PFSK-1 (cell line): ENCODE results near the gene UBA52.

Experiments
- FOXP2 ChIP-seq: optimal IDR thresholded peaks from 2 replicates; pipeline ENCODE3; 2011; ENCODE audit warnings: borderline replicate concordance, control low read depth, inconsistent platforms; ENCODE audit not compliant: insufficient read depth; ENCODE audit errors: extremely low read length, extremely low read depth
- POLR2AphosphoS5 ChIP-seq: IDR thresholded peaks from 2 replicates; pipeline ENCODE4 v1.6.1; 2012; ENCODE audit warnings: low read depth, mild to moderate bottlenecking, control low read depth, low read length, moderate library complexity
- SIN3A ChIP-seq: IDR thresholded peaks from 2 replicates; pipeline ENCODE4 v1.6.1; 2012; ENCODE audit warnings: mild to moderate bottlenecking, low read length, moderate library complexity, borderline replicate concordance; ENCODE audit not compliant: insufficient read depth
- TAF1 ChIP-seq: IDR thresholded peaks from 2 replicates; pipeline ENCODE4 v1.6.1; 2012; ENCODE audit warnings: low read length, control low read depth, borderline replicate concordance; ENCODE audit not compliant: insufficient read depth
- TF ChIP-seq, protein P1 (sequence below), 2 experiments: IDR thresholded peaks; 2 replicates each; pipeline versions ENCODE4 v1.6.1 to v1.8.0; 2011 to 2012; ENCODE audit warnings: low read depth in 2 of 2, low read length in 2 of 2, control low read depth in 1 of 2, inconsistent platforms in 1 of 2, mild to moderate bottlenecking in 1 of 2, moderate library complexity in 1 of 2; ENCODE audit not compliant: insufficient read depth in 1 of 2

The UBA52 gene

DNA sequence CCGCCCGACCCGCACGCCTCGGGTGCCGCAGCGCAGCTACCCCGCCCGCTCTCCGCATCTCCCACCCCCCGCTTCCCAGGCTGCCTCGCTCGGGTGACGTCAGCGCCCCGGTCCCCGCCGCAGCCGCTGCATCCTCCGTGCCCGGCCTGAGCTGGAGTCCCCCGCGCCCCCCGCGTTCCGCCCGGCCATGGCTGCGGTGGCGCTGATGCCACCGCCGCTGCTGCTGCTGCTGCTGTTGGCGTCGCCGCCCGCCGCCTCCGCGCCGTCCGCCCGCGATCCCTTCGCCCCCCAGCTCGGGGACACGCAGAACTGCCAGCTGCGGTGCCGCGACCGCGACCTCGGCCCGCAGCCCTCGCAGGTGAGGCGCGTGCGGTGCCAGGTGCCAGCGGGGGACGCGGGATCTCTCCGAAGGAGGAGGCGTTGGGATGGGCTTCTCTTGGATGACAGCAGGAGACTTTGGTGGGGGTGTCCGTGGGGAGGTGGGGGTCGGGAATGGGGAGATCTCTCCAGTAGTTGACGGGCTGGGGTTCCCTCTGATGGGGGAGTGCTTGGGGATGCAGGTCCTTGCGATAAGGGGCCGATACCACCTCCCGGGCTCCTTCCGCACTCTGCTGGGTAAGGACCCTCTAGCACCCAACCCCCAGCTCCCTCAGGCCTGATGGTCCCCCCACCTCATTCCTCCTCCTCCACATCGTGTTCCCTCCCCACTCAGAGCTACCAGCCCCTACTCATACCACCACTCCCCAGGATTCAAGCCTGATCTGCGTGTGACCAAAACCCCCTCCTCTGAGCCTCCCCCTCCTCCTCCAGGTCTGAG is 41.3 kb downstream of the UBA52 start, which contains the start of gene TMEM59L:
Gene TMEM59L (plus strand): TSS at position 99 of the 817 bp plus-strand sequence. CDS start 89 bp downstream, at position 188.
- TF ChIP-seq FOXP2 (no peak), SIN3A (no peak), POLR2AphosphoS5 (no peak), TAF1 (no peak)
- TF ChIP-seq, protein P1, sequence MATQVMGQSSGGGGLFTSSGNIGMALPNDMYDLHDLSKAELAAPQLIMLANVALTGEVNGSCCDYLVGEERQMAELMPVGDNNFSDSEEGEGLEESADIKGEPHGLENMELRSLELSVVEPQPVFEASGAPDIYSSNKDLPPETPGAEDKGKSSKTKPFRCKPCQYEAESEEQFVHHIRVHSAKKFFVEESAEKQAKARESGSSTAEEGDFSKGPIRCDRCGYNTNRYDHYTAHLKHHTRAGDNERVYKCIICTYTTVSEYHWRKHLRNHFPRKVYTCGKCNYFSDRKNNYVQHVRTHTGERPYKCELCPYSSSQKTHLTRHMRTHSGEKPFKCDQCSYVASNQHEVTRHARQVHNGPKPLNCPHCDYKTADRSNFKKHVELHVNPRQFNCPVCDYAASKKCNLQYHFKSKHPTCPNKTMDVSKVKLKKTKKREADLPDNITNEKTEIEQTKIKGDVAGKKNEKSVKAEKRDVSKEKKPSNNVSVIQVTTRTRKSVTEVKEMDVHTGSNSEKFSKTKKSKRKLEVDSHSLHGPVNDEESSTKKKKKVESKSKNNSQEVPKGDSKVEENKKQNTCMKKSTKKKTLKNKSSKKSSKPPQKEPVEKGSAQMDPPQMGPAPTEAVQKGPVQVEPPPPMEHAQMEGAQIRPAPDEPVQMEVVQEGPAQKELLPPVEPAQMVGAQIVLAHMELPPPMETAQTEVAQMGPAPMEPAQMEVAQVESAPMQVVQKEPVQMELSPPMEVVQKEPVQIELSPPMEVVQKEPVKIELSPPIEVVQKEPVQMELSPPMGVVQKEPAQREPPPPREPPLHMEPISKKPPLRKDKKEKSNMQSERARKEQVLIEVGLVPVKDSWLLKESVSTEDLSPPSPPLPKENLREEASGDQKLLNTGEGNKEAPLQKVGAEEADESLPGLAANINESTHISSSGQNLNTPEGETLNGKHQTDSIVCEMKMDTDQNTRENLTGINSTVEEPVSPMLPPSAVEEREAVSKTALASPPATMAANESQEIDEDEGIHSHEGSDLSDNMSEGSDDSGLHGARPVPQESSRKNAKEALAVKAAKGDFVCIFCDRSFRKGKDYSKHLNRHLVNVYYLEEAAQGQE (IDR thresholded peaks at IDR 0.05; ENCODE audit: insufficient read depth in 1 of 2, low read depth in 2 of 2, low read length in 2 of 2): no peak

DNA sequence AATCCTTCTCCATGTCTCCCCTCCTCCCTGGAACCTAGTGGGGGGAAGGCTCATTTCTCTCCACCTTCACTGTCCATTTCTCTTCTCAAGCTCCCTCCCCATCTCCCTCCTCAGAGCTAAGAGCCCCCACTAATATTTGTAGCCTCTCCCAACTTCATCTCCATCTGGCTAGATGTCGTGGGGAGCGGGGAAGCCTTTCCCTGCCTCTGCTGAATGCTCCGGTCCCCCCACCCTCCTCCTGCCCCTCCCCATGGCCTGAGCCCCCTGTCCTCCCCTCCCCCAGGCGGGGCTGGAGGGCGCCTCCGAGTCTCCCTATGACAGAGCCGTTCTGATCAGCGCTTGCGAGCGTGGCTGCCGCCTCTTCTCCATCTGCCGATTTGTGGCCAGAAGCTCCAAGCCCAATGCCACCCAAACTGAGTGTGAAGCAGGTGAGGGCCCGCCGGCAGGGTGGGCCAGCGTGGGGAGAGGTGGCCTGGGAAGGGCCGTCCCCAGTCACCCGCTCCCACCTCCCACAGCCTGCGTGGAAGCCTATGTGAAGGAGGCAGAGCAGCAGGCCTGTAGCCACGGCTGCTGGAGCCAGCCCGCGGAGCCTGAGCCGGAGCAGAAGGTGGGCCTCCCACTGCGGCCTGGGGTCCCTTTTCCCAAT is 42.1 kb downstream of the UBA52 start:
- TF ChIP-seq SIN3A: no peak
- TF ChIP-seq POLR2AphosphoS5: no peak
- TF ChIP-seq FOXP2: no peak
- TF ChIP-seq, protein P1 (IDR thresholded peaks at IDR 0.05; ENCODE audit: insufficient read depth in 1 of 2, low read depth in 2 of 2, low read length in 2 of 2): no peak
- no peak for TF ChIP-seq TAF1

DNA sequence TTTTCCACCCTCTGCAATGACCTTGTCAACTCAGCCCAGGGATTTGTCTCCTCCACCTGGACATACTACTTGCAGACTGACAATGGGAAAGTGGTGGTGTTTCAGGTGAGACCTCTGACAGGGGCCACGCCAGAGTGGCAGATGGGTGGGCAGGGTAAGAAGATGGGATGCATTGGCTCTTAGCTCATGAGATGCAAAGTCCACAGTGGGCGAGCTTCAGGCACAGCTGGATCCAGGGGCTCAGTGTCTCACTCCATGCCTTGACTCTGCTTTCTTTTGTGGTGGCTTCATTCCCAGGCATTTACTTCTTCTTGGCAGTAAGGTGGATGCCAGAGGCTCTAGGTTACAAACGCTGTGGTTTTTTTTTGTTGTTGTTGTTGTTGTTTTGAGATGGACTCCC is 44.4 kb downstream of the UBA52 start:
- TF ChIP-seq, protein P1 (IDR thresholded peaks at IDR 0.05; ENCODE audit: insufficient read depth in 1 of 2, low read depth in 2 of 2, low read length in 2 of 2): no peak
- TF ChIP-seq TAF1 (no peak), POLR2AphosphoS5 (no peak), SIN3A (no peak), FOXP2 (no peak)

DNA sequence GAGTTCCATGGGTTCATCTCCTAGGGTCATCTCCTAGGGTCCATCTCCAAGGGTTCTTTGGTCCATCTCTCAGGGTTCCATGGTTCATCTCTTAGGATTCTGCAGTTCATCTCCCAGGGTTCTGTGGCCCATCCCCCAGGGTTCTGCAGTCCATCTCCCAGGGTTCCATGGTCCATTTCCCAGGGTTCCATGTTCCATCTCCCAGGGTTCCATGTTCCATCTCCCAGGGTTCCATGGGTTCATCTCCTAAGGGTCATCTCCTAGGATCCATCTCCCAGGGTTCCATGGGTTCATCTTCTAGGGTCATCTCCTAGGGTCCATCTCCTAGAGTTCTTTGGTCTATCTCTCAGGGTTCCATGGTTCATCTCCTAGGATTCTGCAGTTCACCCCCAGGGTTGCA is 45.9 kb downstream of the UBA52 start:
- TF ChIP-seq TAF1 (no peak), FOXP2 (no peak), SIN3A (no peak)
- TF ChIP-seq, protein P1 (IDR thresholded peaks at IDR 0.05; ENCODE audit: insufficient read depth in 1 of 2, low read depth in 2 of 2, low read length in 2 of 2): no peak
